ENCODE results near the gene CAMKMT. TPM values are rescaled to one million over a fixed set of nuclear protein-coding genes. Genes with fewer than 3 reads are reported as not detected.

The CAMKMT gene
- total RNA-seq, 3 donors from 2014 or later (not counting 1 experiment from before 2014, with no cell fraction given), result 18.1 to 25.0 (median 20.6) TPM

DNA sequence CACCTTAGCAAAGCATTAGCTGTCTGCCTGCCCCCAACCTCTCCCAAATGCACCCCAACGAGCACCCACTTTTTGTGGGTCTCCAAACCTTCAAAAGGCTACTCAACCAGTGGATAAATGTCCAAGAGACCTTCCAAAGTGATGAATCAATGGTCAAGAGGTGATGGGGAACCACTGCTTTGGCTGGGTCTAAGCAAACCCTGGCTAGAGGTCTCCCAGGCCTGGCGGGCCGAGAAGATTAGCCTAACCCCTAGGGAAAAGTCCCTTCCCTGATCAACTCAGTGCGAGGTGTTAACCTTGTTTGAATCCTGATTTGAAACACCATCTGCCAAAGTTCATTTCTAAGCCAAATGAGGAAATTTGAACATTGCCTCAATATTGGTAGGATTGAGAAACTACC lies 435.0 kb downstream of the CAMKMT start:
- Histone ChIP-seq H3K36me3 (ENCODE audit: control insufficient read depth, insufficient read depth, low read length) (no peaks in the 10 kb centered on the region), H3K9me3 (ENCODE audit: control insufficient read depth, insufficient read depth, low read length) (no peaks in the 10 kb centered on the region), H3K4me3 (ENCODE audit: low read length) (no peak overlapping the region), H3K27me3 (ENCODE audit: control insufficient read depth, insufficient read depth, low read length) (peaks cover 22% of the 10 kb centered on the region), H3K27ac (ENCODE audit: low read length) (no peak overlapping the region), H3K4me1 (ENCODE audit: control insufficient read depth, insufficient read depth, low read length) (peaks cover 5% of the 10 kb centered on the region)
- ATAC-seq (no peak), DNase-seq (no peak)
- H3K36me3 Mint-ChIP-seq, result no peaks in the 10 kb centered on the region
- H3K4me3 Mint-ChIP-seq, result no peak overlapping the region
- H3K4me1 Mint-ChIP-seq, result no peaks in the 10 kb centered on the region
- peaks cover 37 to 67% of the 10 kb centered on the region in 2 donors for H3K27me3 Mint-ChIP-seq (ENCODE audit: low read depth in 2 of 2)
- 80% methylated on average over 4 of the region's 4 CpGs for WGBS (ENCODE audit: insufficient coverage)
- H3K9me3 Mint-ChIP-seq, result peaks cover 2 to 9% of the 10 kb centered on the region in 2 donors
- intact Hi-C loops (cut with micrococcal nuclease), result no loop called here
- TF ChIP-seq, protein P1, sequence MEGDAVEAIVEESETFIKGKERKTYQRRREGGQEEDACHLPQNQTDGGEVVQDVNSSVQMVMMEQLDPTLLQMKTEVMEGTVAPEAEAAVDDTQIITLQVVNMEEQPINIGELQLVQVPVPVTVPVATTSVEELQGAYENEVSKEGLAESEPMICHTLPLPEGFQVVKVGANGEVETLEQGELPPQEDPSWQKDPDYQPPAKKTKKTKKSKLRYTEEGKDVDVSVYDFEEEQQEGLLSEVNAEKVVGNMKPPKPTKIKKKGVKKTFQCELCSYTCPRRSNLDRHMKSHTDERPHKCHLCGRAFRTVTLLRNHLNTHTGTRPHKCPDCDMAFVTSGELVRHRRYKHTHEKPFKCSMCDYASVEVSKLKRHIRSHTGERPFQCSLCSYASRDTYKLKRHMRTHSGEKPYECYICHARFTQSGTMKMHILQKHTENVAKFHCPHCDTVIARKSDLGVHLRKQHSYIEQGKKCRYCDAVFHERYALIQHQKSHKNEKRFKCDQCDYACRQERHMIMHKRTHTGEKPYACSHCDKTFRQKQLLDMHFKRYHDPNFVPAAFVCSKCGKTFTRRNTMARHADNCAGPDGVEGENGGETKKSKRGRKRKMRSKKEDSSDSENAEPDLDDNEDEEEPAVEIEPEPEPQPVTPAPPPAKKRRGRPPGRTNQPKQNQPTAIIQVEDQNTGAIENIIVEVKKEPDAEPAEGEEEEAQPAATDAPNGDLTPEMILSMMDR (IDR thresholded peaks at IDR 0.05), result no peak
- no peak overlapping the region for H3K27ac Mint-ChIP-seq

DNA sequence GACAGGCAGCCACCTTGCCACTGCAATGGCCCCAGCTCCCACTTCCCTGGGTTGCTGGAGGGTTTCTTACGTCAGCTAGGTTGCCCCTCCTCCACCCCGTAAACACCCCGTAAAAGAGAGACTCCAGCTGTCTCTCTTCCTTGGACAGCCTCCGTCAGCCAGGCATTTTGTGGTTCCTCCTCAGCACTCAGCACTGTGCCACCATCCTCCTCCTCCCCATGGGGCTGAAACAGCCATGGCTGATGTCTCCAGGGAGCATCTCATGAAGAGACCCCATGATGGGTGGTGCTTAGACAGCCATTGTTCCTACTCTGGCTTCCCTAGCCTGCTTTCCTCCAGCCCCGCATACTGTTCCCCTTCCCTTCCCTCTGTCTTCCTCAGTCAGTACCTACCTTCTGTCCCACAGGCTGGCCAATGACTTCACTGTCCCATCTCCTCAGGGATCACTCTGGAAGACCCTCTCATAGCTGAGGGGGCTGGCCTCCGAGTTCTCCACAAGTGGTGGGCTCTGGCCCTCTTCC lies 436.5 kb downstream of the CAMKMT start:
- Histone ChIP-seq H3K36me3 (ENCODE audit: control insufficient read depth, insufficient read depth, low read length) (no peaks in the 10 kb centered on the region), H3K27ac (ENCODE audit: low read length) (no peak overlapping the region), H3K27me3 (ENCODE audit: control insufficient read depth, insufficient read depth, low read length) (peaks cover 29% of the 10 kb centered on the region), H3K9me3 (ENCODE audit: control insufficient read depth, insufficient read depth, low read length) (no peaks in the 10 kb centered on the region), H3K4me1 (ENCODE audit: control insufficient read depth, insufficient read depth, low read length) (peaks cover 10% of the 10 kb centered on the region), H3K4me3 (ENCODE audit: low read length) (no peak overlapping the region)
- Mint-ChIP-seq H3K36me3 (no peaks in the 10 kb centered on the region), H3K27me3 (ENCODE audit: low read depth in 2 of 2) (peaks cover 35 to 60% of the 10 kb centered on the region in 2 donors), H3K27ac (no peak overlapping the region), H3K4me1 (peaks cover 0 to 4% of the 10 kb centered on the region in 2 donors), H3K9me3 (peaks cover 2 to 5% of the 10 kb centered on the region in 2 donors), H3K4me3 (no peak overlapping the region)
- intact Hi-C loops (cut with micrococcal nuclease), result no loop called here
- 81% methylated on average over 6 of the region's 6 CpGs for WGBS (ENCODE audit: insufficient coverage)
- DNase-seq (no peak), ATAC-seq (no peak)
- TF ChIP-seq, protein P1 (IDR thresholded peaks at IDR 0.05), result no peak

DNA sequence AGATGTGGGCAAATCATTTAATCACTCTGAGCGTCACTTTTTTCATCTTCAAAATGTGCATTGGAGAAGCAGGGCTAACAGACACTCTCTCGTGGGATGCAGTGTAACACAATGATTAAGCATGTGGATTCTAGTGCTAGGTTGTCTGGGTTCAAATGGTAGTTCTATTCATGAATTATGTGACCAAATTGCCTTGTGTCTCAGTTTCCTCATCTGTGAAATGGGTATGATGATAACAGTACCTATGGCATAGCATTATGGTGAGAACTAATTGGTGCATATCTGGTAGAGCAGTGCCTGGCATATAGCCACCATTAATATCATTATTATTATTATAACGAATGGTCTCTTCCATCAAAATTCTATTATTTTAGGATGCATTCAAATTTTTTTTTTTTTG lies 437.4 kb downstream of the CAMKMT start:
- Mint-ChIP-seq H3K9me3 (peaks cover 2% of the 10 kb centered on the region in 2 donors), H3K36me3 (no peaks in the 10 kb centered on the region), H3K4me3 (no peak overlapping the region), H3K27ac (no peak overlapping the region), H3K4me1 (peaks cover 0 to 4% of the 10 kb centered on the region in 2 donors), H3K27me3 (ENCODE audit: low read depth in 2 of 2) (peaks cover 39 to 65% of the 10 kb centered on the region in 2 donors)
- DNase-seq (no peak), ATAC-seq (no peak)
- WGBS (ENCODE audit: insufficient coverage), result 89% methylated on average over 3 of the region's 3 CpGs
- H3K4me1 ChIP-seq (ENCODE audit: control insufficient read depth, insufficient read depth, low read length), result peaks cover 10% of the 10 kb centered on the region
- no peak overlapping the region for H3K27ac ChIP-seq (ENCODE audit: low read length)
- no peak overlapping the region for H3K4me3 ChIP-seq (ENCODE audit: low read length)
- H3K36me3 ChIP-seq (ENCODE audit: control insufficient read depth, insufficient read depth, low read length), result no peaks in the 10 kb centered on the region
- no peaks in the 10 kb centered on the region for H3K9me3 ChIP-seq (ENCODE audit: control insufficient read depth, insufficient read depth, low read length)
- TF ChIP-seq, protein P1 (IDR thresholded peaks at IDR 0.05), result no peak
- intact Hi-C loops (cut with micrococcal nuclease), result no loop called here
- peaks cover 37% of the 10 kb centered on the region for H3K27me3 ChIP-seq (ENCODE audit: control insufficient read depth, insufficient read depth, low read length)

DNA sequence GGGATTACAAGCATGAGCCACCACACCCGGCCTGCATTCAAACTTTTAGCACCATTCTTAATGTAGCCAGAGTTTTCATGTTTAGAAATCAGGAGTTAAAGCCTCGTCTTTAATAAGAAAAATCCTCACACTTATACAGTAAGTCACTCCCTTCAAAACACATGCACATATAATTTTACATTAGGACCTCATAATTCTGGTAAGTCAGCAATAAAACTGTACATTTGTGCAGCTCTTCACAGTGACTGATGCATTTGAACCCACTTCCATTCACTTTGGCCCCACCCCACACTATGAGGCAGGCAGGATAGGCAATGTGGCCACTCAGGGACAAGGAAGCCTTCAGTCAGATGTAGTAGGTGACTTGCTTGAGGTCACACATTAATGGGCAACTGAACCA lies 438.0 kb downstream of the CAMKMT start:
- H3K36me3 Mint-ChIP-seq, result no peaks in the 10 kb centered on the region
- H3K27me3 Mint-ChIP-seq (ENCODE audit: low read depth in 2 of 2), result peaks cover 46 to 66% of the 10 kb centered on the region in 2 donors
- H3K4me3 Mint-ChIP-seq, result no peak overlapping the region
- H3K27ac Mint-ChIP-seq, result no peak overlapping the region
- peaks cover 0 to 4% of the 10 kb centered on the region in 2 donors for H3K4me1 Mint-ChIP-seq
- TF ChIP-seq, protein P1 (IDR thresholded peaks at IDR 0.05), result no peak
- peaks cover 40% of the 10 kb centered on the region for H3K27me3 ChIP-seq (ENCODE audit: control insufficient read depth, insufficient read depth, low read length)
- H3K9me3 Mint-ChIP-seq, result peaks cover 2% of the 10 kb centered on the region in 2 donors
- peaks cover 10% of the 10 kb centered on the region for H3K4me1 ChIP-seq (ENCODE audit: control insufficient read depth, insufficient read depth, low read length)
- H3K36me3 ChIP-seq (ENCODE audit: control insufficient read depth, insufficient read depth, low read length), result no peaks in the 10 kb centered on the region
- no peaks in the 10 kb centered on the region for H3K9me3 ChIP-seq (ENCODE audit: control insufficient read depth, insufficient read depth, low read length)
- no peak overlapping the region for H3K27ac ChIP-seq (ENCODE audit: low read length)
- intact Hi-C loops (cut with micrococcal nuclease), result no loop called here
- WGBS (ENCODE audit: insufficient coverage), result 69% methylated on average over 2 of the region's 2 CpGs
- ATAC-seq (no peak), DNase-seq (no peak)
- no peak overlapping the region for H3K4me3 ChIP-seq (ENCODE audit: low read length)
